ENCODE results near the gene PNLDC1.

DNA sequence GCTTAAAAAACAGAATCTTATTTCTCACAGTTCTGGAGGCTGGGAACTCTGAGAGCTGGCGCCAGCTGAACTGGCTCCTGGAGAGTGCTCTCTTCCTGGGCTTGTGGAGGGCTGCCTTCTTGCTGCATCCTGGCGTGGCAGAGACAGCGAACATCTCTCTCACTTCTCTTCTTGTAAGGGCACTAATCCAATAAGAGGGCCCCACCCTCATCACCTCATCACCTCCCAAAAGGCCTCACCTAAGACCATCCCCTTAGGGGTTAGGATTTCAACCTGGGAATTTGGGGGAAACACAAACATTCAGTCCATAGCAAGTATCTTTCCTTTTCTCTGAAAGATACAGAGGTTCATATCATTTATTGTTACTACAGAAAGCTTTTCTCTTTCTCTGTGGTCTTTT, 23.9 kb downstream of the PNLDC1 start:
- no peak for TF ChIP-seq EZH2 (optimal IDR thresholded peaks at IDR 0.05; ENCODE audit: low read depth, low read length)
- TF ChIP-seq, protein P1, sequence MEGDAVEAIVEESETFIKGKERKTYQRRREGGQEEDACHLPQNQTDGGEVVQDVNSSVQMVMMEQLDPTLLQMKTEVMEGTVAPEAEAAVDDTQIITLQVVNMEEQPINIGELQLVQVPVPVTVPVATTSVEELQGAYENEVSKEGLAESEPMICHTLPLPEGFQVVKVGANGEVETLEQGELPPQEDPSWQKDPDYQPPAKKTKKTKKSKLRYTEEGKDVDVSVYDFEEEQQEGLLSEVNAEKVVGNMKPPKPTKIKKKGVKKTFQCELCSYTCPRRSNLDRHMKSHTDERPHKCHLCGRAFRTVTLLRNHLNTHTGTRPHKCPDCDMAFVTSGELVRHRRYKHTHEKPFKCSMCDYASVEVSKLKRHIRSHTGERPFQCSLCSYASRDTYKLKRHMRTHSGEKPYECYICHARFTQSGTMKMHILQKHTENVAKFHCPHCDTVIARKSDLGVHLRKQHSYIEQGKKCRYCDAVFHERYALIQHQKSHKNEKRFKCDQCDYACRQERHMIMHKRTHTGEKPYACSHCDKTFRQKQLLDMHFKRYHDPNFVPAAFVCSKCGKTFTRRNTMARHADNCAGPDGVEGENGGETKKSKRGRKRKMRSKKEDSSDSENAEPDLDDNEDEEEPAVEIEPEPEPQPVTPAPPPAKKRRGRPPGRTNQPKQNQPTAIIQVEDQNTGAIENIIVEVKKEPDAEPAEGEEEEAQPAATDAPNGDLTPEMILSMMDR (IDR thresholded peaks at IDR 0.05; ENCODE audit: low read length): no peak

Measured in MM.1S (cell line).